Measurements from ENCODE around the gene BCAS3. TPM values are rescaled to one million over a fixed set of nuclear protein-coding genes. Genes with fewer than 3 reads are reported as not detected.

Gene BCAS3
- polyA plus RNA-seq, 3 donors = 10.3 to 19.1 (median 14.7) TPM

- Histone ChIP-seq H3K9me3 (replicated peaks in 1 of 2; ENCODE audit: control insufficient read depth in 1 of 2, insufficient read depth in 1 of 2, low read length in 2 of 2) (no peaks in the 10 kb centered on the region), H3K79me2 (ENCODE audit: insufficient read depth, low read length) (no peaks in the 10 kb centered on the region), H3K36me3 (replicated peaks in 1 of 2; ENCODE audit: control insufficient read depth in 1 of 2, insufficient read depth in 2 of 2, low read length in 2 of 2) (no peaks in the 10 kb centered on the region), H3K4me2 (replicated peaks; ENCODE audit: extremely low read depth, low read length, poor library complexity, severe bottlenecking) (no peak overlapping the region), H4K20me1 (ENCODE audit: insufficient read depth, low read length) (no peaks in the 10 kb centered on the region), H3K4me3 (replicated peaks in 1 of 3; ENCODE audit: low read depth in 2 of 3, low read length in 3 of 3) (no peak overlapping the region), H3K9ac (ENCODE audit: insufficient read depth, low read length, poor library complexity, severe bottlenecking) (no peak overlapping the region), H3K27me3 (ENCODE audit: control insufficient read depth in 2 of 2, insufficient read depth in 2 of 2, low read length in 2 of 2) (no peaks in the 10 kb centered on the region), H3K27ac (ENCODE audit: low read depth in 1 of 2, low read length in 2 of 2) (no peak overlapping the region), H2AFZ (ENCODE audit: insufficient read depth, low read depth, low read length, poor library complexity, severe bottlenecking) (no peak overlapping the region), H3K4me1 (ENCODE audit: control insufficient read depth in 1 of 2, insufficient read depth in 2 of 2, low read length in 2 of 2) (peaks cover 12 to 18% of the 10 kb centered on the region in 2 donors)
- no CpG with 5 or more reads among the region's 5 CpGs for WGBS (ENCODE audit: insufficient coverage)
- Mint-ChIP-seq H3K36me3 (no peaks in the 10 kb centered on the region), H3K4me3 (no peak overlapping the region), H3K27me3 (ENCODE audit: low read depth in 3 of 3) (peaks cover 0 to 1% (median 0%) of the 10 kb centered on the region in 3 donors), H3K9me3 (peaks cover 0 to 1% (median 0%) of the 10 kb centered on the region in 7 donors), H3K27ac (no peak overlapping the region), H3K4me1 (peaks cover 26% of the 10 kb centered on the region)
- intact Hi-C loops (cut with micrococcal nuclease) = no loop called here
- no peak for TF ChIP-seq CTCF (IDR thresholded peaks at IDR 0.05)
- DNase-seq = no peak
These were observed 547.7 kb downstream of the BCAS3 start for GRCh38 chr17:61225178-61225882.

GRCh38 chr17:61227866-61228265 lies 550.2 kb downstream of the BCAS3 start:
- H3K4me2 ChIP-seq (replicated peaks; ENCODE audit: extremely low read depth, low read length, poor library complexity, severe bottlenecking) = no peak overlapping the region
- no peak overlapping the region for H3K27ac ChIP-seq (ENCODE audit: low read depth in 1 of 2, low read length in 2 of 2)
- Mint-ChIP-seq H3K36me3 (no peaks in the 10 kb centered on the region), H3K4me3 (no peak overlapping the region), H3K4me1 (peaks cover 4% of the 10 kb centered on the region), H3K27ac (no peak overlapping the region), H3K27me3 (ENCODE audit: low read depth in 3 of 3) (peaks cover 0 to 3% (median 0%) of the 10 kb centered on the region in 3 donors), H3K9me3 (no peaks in the 10 kb centered on the region)
- H2AFZ ChIP-seq (ENCODE audit: insufficient read depth, low read depth, low read length, poor library complexity, severe bottlenecking) = no peak overlapping the region
- H3K36me3 ChIP-seq (replicated peaks in 1 of 2; ENCODE audit: control insufficient read depth in 1 of 2, insufficient read depth in 2 of 2, low read length in 2 of 2) = no peaks in the 10 kb centered on the region
- intact Hi-C loops (cut with micrococcal nuclease) = no loop called here
- no peak for TF ChIP-seq CTCF (IDR thresholded peaks at IDR 0.05)
- no peak for DNase-seq
- H3K79me2 ChIP-seq (ENCODE audit: insufficient read depth, low read length) = no peaks in the 10 kb centered on the region
- no peak overlapping the region for H3K9ac ChIP-seq (ENCODE audit: insufficient read depth, low read length, poor library complexity, severe bottlenecking)
- no peaks in the 10 kb centered on the region for H3K27me3 ChIP-seq (ENCODE audit: control insufficient read depth in 2 of 2, insufficient read depth in 2 of 2, low read length in 2 of 2)
- H3K4me1 ChIP-seq (ENCODE audit: control insufficient read depth in 1 of 2, insufficient read depth in 2 of 2, low read length in 2 of 2) = no peaks in the 10 kb centered on the region
- no peak overlapping the region for H3K4me3 ChIP-seq (replicated peaks in 1 of 3; ENCODE audit: low read depth in 2 of 3, low read length in 3 of 3)
- no peaks in the 10 kb centered on the region for H3K9me3 ChIP-seq (replicated peaks in 1 of 2; ENCODE audit: control insufficient read depth in 1 of 2, insufficient read depth in 1 of 2, low read length in 2 of 2)
- no peaks in the 10 kb centered on the region for H4K20me1 ChIP-seq (ENCODE audit: insufficient read depth, low read length)

Data from CD14-positive monocyte (primary cell).